OCI-LY7 (cell line): ENCODE data around the gene JAG2.

ENCODE experiments used
- EZH2phosphoT487 ChIP-seq: fragments of 200-600 bp; sonication (generic); IDR thresholded peaks from 2 replicates; pipeline ENCODE4 v1.6.1; 2018; ENCODE audit warnings: low read depth, borderline replicate concordance, mild to moderate bottlenecking, mixed run types, antibody characterized with exemption, low read length, moderate library complexity, mixed read lengths
- TF ChIP-seq, protein P1 (sequence below): fragments of 200-600 bp; sonication (generic); conservative IDR thresholded peaks from 2 replicates; pipeline ENCODE4 v1.5.1; 2014; ENCODE audit warnings: mild to moderate bottlenecking, antibody characterized with exemption, low read length, moderate library complexity, mixed read lengths

DNA sequence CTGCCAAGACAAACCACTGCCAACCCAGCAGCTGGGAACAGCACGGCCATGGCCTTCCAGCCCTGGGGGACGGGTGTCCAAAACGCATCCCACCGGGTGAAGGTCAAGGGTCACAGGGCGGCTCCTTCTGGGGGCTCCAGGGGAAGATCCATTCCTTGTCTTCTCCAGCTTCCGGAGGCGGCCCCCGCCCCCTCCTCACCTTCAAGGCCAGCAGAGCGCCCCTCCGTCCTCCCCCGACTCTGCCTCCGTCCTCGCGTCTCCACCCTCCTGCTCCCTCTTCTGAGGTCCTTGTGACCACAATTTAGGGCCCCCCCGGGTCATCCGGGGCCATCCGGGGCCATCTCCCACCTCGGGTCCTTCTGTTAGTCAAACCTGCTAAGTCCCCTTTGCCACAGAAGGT is 16.4 kb upstream of the JAG2 start:
- TF ChIP-seq, protein P1, sequence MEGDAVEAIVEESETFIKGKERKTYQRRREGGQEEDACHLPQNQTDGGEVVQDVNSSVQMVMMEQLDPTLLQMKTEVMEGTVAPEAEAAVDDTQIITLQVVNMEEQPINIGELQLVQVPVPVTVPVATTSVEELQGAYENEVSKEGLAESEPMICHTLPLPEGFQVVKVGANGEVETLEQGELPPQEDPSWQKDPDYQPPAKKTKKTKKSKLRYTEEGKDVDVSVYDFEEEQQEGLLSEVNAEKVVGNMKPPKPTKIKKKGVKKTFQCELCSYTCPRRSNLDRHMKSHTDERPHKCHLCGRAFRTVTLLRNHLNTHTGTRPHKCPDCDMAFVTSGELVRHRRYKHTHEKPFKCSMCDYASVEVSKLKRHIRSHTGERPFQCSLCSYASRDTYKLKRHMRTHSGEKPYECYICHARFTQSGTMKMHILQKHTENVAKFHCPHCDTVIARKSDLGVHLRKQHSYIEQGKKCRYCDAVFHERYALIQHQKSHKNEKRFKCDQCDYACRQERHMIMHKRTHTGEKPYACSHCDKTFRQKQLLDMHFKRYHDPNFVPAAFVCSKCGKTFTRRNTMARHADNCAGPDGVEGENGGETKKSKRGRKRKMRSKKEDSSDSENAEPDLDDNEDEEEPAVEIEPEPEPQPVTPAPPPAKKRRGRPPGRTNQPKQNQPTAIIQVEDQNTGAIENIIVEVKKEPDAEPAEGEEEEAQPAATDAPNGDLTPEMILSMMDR: no peak
- TF ChIP-seq EZH2phosphoT487: no peak
